OCI-LY1 (cell line): ENCODE data around the gene MEOX2.

Experiments used
- H2AFZ ChIP-seq: fragments of 200-600 bp; sonication (generic), shearing (Covaris generic); 2 replicates; pipeline ENCODE4 v1.6.0; 2014; ENCODE audit warnings: antibody characterized with exemption, mild to moderate bottlenecking, low read length
- H3F3A ChIP-seq: fragments of 200-600 bp; sonication (generic), shearing (Covaris generic); 2 replicates; pipeline ENCODE4 v1.6.0; 2014; ENCODE audit warnings: mild to moderate bottlenecking, antibody characterized with exemption, low read length, moderate library complexity; ENCODE audit not compliant: insufficient read depth
- H3K27ac ChIP-seq: fragments of 200-600 bp; sonication (generic); 2 replicates; pipeline ENCODE4 v1.5.1; 2014; ENCODE audit warnings: low read length, mixed run types, mild to moderate bottlenecking, low read depth; ENCODE audit not compliant: poor library complexity, severe bottlenecking
- H3K27me3 ChIP-seq: fragments of 200-600 bp; sonication (generic); 2 replicates; pipeline ENCODE4 v1.6.0; 2014; ENCODE audit warnings: antibody characterized with exemption, mild to moderate bottlenecking, low read length, moderate library complexity; ENCODE audit not compliant: insufficient read depth
- H3K36me3 ChIP-seq: fragments of 200-600 bp; sonication (generic); 2 replicates; pipeline ENCODE4 v1.6.1; 2014; ENCODE audit warnings: mild to moderate bottlenecking, antibody characterized with exemption, low read length, moderate library complexity, mixed read lengths; ENCODE audit not compliant: insufficient read depth
- H3K4me1 ChIP-seq: fragments of 200-600 bp; sonication (generic); 2 replicates; pipeline ENCODE4 v1.5.1; 2014; ENCODE audit warnings: mild to moderate bottlenecking, low read length, moderate library complexity; ENCODE audit not compliant: insufficient read depth, severe bottlenecking
- H3K4me2 ChIP-seq: fragments of 200-600 bp; sonication (generic), shearing (Covaris generic); 2 replicates; pipeline ENCODE4 v1.6.1; 2014; ENCODE audit warnings: low read length
- H3K4me3 ChIP-seq: fragments of 200-600 bp; sonication (generic); 2 replicates; pipeline ENCODE4 v1.5.1; 2014; ENCODE audit warnings: low read length, low read depth, mild to moderate bottlenecking, mixed read lengths; ENCODE audit not compliant: poor library complexity, severe bottlenecking
- H3K79me2 ChIP-seq: fragments of 200-600 bp; shearing (Covaris generic); 2 replicates; pipeline ENCODE4 v1.6.1; 2016; ENCODE audit warnings: mixed run types, low read length, mixed read lengths; ENCODE audit not compliant: insufficient read depth
- H3K9ac ChIP-seq: fragments of 200-600 bp; sonication (generic), shearing (Covaris generic); 2 replicates; pipeline ENCODE4 v1.6.1; 2014; ENCODE audit warnings: mild to moderate bottlenecking, low read length, mixed read lengths
- H3K9me2 ChIP-seq: fragments of 200-600 bp; sonication (generic), shearing (Covaris generic); 2 replicates; pipeline ENCODE4 v1.6.1; 2014; ENCODE audit warnings: low read depth, mild to moderate bottlenecking, low read length, mixed read lengths
- H3K9me3 ChIP-seq: fragments of 200-600 bp; shearing (Covaris generic); 2 replicates; pipeline ENCODE4 v1.6.1; 2014; ENCODE audit warnings: low read length, mixed read lengths
- H4K20me1 ChIP-seq: fragments of 200-600 bp; sonication (generic), shearing (Covaris generic); 2 replicates; pipeline ENCODE4 v1.6.0; 2016; ENCODE audit warnings: mild to moderate bottlenecking, low read length; ENCODE audit not compliant: insufficient read depth
- EZH2 ChIP-seq: fragments of 200-600 bp; sonication (generic), shearing (Covaris generic); IDR thresholded peaks from 2 replicates; pipeline ENCODE4 v1.8.0; 2017; ENCODE audit warnings: borderline replicate concordance, mixed run types, mild to moderate bottlenecking, antibody characterized with exemption, low read length, moderate library complexity, mixed read lengths
- TF ChIP-seq, protein P1 (sequence below): fragments of 200-600 bp; sonication (generic), shearing (Covaris generic); IDR thresholded peaks from 2 replicates; pipeline ENCODE4 v1.5.1; 2017; ENCODE audit warnings: mild to moderate bottlenecking, antibody characterized with exemption, low read length, moderate library complexity, mixed read lengths

MEOX2 gene

DNA sequence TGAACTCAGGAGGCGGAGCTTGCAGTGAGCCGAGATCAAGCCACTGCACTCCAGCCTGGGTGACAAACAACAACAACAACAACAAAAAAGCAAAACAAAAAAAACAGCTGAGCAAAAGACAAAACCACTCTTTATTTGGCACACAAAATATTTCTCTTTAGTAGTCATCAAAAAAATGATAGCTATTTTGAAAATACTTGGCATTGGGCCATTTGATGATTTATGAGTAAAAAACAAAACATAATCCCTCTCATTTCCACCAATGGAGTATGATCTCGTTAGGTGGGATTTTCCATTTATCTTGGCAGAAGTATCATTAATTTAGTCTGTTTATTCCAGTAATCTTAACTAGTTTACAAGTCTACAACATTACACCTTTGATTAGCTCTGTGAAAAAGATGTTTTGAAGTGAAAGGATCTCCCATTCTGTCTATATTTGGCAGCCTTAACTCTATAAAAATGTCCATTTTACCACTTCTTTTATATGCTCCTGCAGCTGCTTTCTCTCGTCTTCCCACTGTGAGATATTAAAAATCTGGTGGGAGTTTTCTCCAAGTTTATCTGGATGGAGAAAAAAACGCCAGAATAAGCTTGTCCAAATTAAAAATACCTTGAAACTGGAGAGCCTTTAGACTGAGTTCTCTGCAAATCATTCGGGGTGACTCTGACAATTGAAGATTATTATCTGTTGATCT, 65.8 kb downstream of the MEOX2 start:
- Histone ChIP-seq H3K27me3 (no peaks in the 10 kb centered on the region), H3K9me2 (no peaks in the 10 kb centered on the region), H3K4me3 (no peak overlapping the region), H3K9me3 (no peaks in the 10 kb centered on the region), H3K9ac (no peak overlapping the region), H3K4me1 (no peaks in the 10 kb centered on the region), H3K36me3 (no peaks in the 10 kb centered on the region), H3K27ac (no peak overlapping the region), H3K4me2 (no peak overlapping the region), H2AFZ (no peak overlapping the region), H3K79me2 (no peaks in the 10 kb centered on the region), H3F3A (no peaks in the 10 kb centered on the region), H4K20me1 (no peaks in the 10 kb centered on the region)
- TF ChIP-seq, protein P1, sequence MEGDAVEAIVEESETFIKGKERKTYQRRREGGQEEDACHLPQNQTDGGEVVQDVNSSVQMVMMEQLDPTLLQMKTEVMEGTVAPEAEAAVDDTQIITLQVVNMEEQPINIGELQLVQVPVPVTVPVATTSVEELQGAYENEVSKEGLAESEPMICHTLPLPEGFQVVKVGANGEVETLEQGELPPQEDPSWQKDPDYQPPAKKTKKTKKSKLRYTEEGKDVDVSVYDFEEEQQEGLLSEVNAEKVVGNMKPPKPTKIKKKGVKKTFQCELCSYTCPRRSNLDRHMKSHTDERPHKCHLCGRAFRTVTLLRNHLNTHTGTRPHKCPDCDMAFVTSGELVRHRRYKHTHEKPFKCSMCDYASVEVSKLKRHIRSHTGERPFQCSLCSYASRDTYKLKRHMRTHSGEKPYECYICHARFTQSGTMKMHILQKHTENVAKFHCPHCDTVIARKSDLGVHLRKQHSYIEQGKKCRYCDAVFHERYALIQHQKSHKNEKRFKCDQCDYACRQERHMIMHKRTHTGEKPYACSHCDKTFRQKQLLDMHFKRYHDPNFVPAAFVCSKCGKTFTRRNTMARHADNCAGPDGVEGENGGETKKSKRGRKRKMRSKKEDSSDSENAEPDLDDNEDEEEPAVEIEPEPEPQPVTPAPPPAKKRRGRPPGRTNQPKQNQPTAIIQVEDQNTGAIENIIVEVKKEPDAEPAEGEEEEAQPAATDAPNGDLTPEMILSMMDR, result no peak
- no peak for TF ChIP-seq EZH2

DNA sequence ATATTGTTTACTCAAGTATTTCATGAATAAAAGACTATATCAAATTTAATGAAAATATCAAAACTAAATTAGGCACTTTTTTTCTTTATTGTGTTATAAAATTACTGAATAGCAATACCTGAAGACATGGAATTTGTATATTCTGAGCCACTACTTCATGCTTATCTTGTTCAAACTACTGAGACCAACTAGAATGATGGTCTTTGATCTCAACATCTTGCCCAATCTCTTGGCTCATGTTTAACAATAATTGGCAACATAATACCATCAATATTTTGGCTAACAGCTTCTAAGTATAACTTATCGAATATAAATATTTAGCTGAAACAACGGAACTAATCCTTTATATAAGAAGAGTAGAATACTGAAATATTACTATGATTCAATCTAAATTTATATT, 68.2 kb downstream of the MEOX2 start:
- no peaks in the 10 kb centered on the region for H3K79me2 ChIP-seq
- no peaks in the 10 kb centered on the region for H4K20me1 ChIP-seq

DNA sequence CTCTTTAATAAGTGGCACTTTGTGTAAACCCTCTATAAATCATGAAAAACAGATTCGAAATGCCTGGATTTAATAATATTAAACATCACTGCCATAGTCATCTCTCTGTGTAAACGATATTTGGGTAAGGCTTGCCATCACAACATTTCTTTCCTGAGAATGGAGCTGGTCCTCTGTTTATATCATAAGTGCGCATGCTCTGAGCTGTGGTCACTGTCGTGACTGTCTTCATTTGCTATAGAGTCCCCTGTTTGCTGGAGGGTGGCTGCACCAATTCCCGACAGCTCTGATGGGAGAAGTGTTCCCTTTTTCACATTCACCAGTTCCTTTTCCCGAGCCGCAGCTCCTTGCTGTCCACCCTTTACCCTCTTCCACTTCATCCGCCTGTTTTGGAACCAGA, 74.3 kb downstream of the MEOX2 start:
- Histone ChIP-seq H3K79me2 (no peaks in the 10 kb centered on the region), H3K9me3 (no peaks in the 10 kb centered on the region), H3K27me3 (no peaks in the 10 kb centered on the region), H3K36me3 (no peaks in the 10 kb centered on the region), H3K4me1 (no peaks in the 10 kb centered on the region), H2AFZ (no peak overlapping the region), H3F3A (no peaks in the 10 kb centered on the region), H4K20me1 (no peaks in the 10 kb centered on the region), H3K9me2 (no peaks in the 10 kb centered on the region), H3K4me3 (no peak overlapping the region), H3K4me2 (no peak overlapping the region), H3K27ac (no peak overlapping the region), H3K9ac (no peak overlapping the region)
- TF ChIP-seq, protein P1, result no peak

More for the DNA sequence above, 68.2 kb downstream of the MEOX2 start:
- H2AFZ ChIP-seq, result no peak overlapping the region
- H3K4me1 ChIP-seq, result no peaks in the 10 kb centered on the region
- no peak overlapping the region for H3K27ac ChIP-seq
- no peak overlapping the region for H3K4me2 ChIP-seq
- H3K4me3 ChIP-seq, result no peak overlapping the region
- H3K9ac ChIP-seq, result no peak overlapping the region
- H3K9me3 ChIP-seq, result no peaks in the 10 kb centered on the region
- H3K36me3 ChIP-seq, result no peaks in the 10 kb centered on the region
- H3F3A ChIP-seq, result no peaks in the 10 kb centered on the region
- no peaks in the 10 kb centered on the region for H3K27me3 ChIP-seq
- H3K9me2 ChIP-seq, result no peaks in the 10 kb centered on the region
- no peak for TF ChIP-seq EZH2
- TF ChIP-seq, protein P1, result no peak
